SU-DHL-6 (cell line): ENCODE data around the gene VAMP5.

ENCODE experiments used
- H2AFZ ChIP-seq: fragments of 200-600 bp; sonication (generic); 2 replicates; pipeline ENCODE4 v1.6.1; 2014; ENCODE audit warnings: low read depth, mild to moderate bottlenecking, moderate library complexity, mixed read lengths, antibody characterized with exemption, low read length; ENCODE audit not compliant: severe bottlenecking
- H3F3A ChIP-seq: fragments of 200-600 bp; shearing (Covaris generic); 2 replicates; pipeline ENCODE4 v1.6.0; 2016; ENCODE audit warnings: antibody characterized with exemption, mild to moderate bottlenecking; ENCODE audit not compliant: insufficient read depth
- H3K27ac ChIP-seq: fragments of 200-600 bp; sonication (generic); 2 replicates; pipeline ENCODE4 v1.5.1; 2016; ENCODE audit warnings: low read depth, mild to moderate bottlenecking, low read length, moderate library complexity, mixed read lengths
- H3K27me3 ChIP-seq: fragments of 200-600 bp; sonication (generic), shearing (Covaris generic); 2 replicates; pipeline ENCODE4 v1.6.0; 2014; ENCODE audit warnings: mild to moderate bottlenecking, low read length
- H3K36me3 ChIP-seq: fragments of 200-600 bp; sonication (generic); 2 replicates; pipeline ENCODE4 v1.6.1; 2014; ENCODE audit warnings: mild to moderate bottlenecking, low read length, mixed read lengths
- H3K4me2 ChIP-seq: fragments of 300-600, 200-600 bp; shearing (Covaris generic), sonication (generic); 2 replicates; pipeline ENCODE4 v1.6.0; 2014; ENCODE audit warnings: low read length, low read depth, mild to moderate bottlenecking; ENCODE audit not compliant: poor library complexity, severe bottlenecking
- H3K4me3 ChIP-seq: fragments of 200-600 bp; sonication (generic); 2 replicates; pipeline ENCODE4 v1.5.1; 2014; ENCODE audit warnings: antibody characterized with exemption, low read length, mild to moderate bottlenecking, mixed read lengths; ENCODE audit not compliant: insufficient read depth, poor library complexity, severe bottlenecking
- H3K79me2 ChIP-seq: fragments of 200-600 bp; sonication (generic); 2 replicates; pipeline ENCODE4 v1.6.1; 2014; ENCODE audit warnings: mild to moderate bottlenecking, low read length, moderate library complexity; ENCODE audit not compliant: insufficient read depth
- H3K9ac ChIP-seq: fragments of 200-600 bp; sonication (generic); 2 replicates; pipeline ENCODE4 v1.7.0; 2014; ENCODE audit warnings: mild to moderate bottlenecking, low read length
- H3K9me2 ChIP-seq: fragments of 200-600 bp; sonication (generic); replicated peaks from 2 replicates; pipeline ENCODE4 v1.6.1; 2014; ENCODE audit warnings: low read length; ENCODE audit not compliant: insufficient read depth
- H3K9me3 ChIP-seq: fragments of 200-600 bp; sonication (generic); 2 replicates; pipeline ENCODE4 v1.6.1; 2014; ENCODE audit warnings: low read length, mixed read lengths; ENCODE audit not compliant: insufficient read depth
- H4K20me1 ChIP-seq: fragments of 200-600 bp; sonication (generic); 2 replicates; pipeline ENCODE4 v1.6.1; 2014; ENCODE audit warnings: low read depth, mild to moderate bottlenecking, antibody characterized with exemption, low read length, moderate library complexity, mixed read lengths
- EZH2phosphoT487 ChIP-seq: fragments of 200-600 bp; sonication (generic), shearing (Covaris generic); conservative IDR thresholded peaks from 2 replicates; pipeline ENCODE4 v1.6.1; 2018; ENCODE audit warnings: mild to moderate bottlenecking, antibody characterized with exemption, low read length, moderate library complexity, mixed read lengths
- TF ChIP-seq, protein P1 (sequence below): fragments of 200-600 bp; sonication (generic); IDR thresholded peaks from one replicate; pipeline ENCODE4 v1.5.1; 2017; ENCODE audit warnings: antibody characterized with exemption, mild to moderate bottlenecking, low read length, moderate library complexity; ENCODE audit not compliant: insufficient read depth, poor library complexity, severe bottlenecking

Gene VAMP5

DNA sequence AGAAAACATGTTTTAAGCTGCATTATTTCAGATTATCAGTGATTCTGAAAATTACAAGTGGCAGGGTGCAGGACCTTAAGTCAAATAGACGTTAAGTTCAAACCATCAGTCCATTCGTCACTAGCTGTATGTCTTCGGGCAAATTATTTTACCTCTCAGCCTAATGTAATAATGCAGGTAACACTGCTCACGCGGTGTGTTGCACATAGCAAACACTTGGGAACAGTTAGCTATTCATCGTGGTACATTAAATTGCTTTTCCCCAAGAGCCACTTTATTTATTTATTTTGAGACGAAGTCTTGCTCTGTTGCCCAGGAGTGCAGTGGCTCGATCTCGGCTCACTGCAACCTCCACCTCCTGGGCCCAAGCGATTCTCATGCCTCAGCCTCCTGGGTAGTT, 35.1 kb upstream of the VAMP5 start:
- peaks cover 7% of the 10 kb centered on the region; the same call in 1 of the 2 replicates for H4K20me1 ChIP-seq
- H3K4me2 ChIP-seq = no peak overlapping the region
- H3K9me3 ChIP-seq = no peaks in the 10 kb centered on the region
- H3K9ac ChIP-seq = no peak overlapping the region
- no peaks in the 10 kb centered on the region for H3K27me3 ChIP-seq
- no peak overlapping the region for H2AFZ ChIP-seq
- no peaks in the 10 kb centered on the region for H3K9me2 ChIP-seq
- no peak overlapping the region for H3K4me3 ChIP-seq
- H3F3A ChIP-seq = peaks cover 49% of the 10 kb centered on the region
- no peaks in the 10 kb centered on the region for H3K79me2 ChIP-seq
- H3K36me3 ChIP-seq = peaks cover 11% of the 10 kb centered on the region; the same call in 1 of the 2 replicates
- H3K27ac ChIP-seq = no peak overlapping the region; the same call in 1 of the 2 replicates
- no peak for TF ChIP-seq EZH2phosphoT487
- TF ChIP-seq, protein P1, sequence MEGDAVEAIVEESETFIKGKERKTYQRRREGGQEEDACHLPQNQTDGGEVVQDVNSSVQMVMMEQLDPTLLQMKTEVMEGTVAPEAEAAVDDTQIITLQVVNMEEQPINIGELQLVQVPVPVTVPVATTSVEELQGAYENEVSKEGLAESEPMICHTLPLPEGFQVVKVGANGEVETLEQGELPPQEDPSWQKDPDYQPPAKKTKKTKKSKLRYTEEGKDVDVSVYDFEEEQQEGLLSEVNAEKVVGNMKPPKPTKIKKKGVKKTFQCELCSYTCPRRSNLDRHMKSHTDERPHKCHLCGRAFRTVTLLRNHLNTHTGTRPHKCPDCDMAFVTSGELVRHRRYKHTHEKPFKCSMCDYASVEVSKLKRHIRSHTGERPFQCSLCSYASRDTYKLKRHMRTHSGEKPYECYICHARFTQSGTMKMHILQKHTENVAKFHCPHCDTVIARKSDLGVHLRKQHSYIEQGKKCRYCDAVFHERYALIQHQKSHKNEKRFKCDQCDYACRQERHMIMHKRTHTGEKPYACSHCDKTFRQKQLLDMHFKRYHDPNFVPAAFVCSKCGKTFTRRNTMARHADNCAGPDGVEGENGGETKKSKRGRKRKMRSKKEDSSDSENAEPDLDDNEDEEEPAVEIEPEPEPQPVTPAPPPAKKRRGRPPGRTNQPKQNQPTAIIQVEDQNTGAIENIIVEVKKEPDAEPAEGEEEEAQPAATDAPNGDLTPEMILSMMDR = no peak

DNA sequence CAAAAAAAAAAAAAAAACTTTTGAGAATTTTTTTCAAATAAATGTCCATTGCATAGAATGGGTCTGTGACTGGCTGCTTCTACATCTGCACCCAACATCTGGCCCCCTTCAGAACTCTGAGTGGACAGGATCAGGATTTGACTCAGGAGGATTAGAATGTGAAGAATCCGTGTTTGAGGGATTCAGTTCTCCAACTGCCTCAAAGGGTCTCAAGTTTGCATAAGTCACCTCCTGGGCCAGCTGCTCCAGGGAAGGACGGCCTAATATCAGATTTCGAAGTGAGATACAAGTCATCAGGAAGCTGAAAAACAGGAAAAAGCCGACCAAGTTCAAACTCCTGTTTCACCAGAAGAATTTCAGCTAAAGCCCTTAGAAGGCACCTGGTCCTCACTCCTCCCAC, 34.4 kb upstream of the VAMP5 start:
- TF ChIP-seq, protein P1 = no peak
- no peak for TF ChIP-seq EZH2phosphoT487
- H3K27me3 ChIP-seq = no peaks in the 10 kb centered on the region
- H3K4me3 ChIP-seq = no peak overlapping the region
- H3K27ac ChIP-seq = no peak overlapping the region
- no peak overlapping the region for H3K4me2 ChIP-seq
- peaks cover 7% of the 10 kb centered on the region; the same call in 1 of the 2 replicates for H4K20me1 ChIP-seq
- no peak overlapping the region for H2AFZ ChIP-seq
- H3F3A ChIP-seq = peaks cover 42% of the 10 kb centered on the region
- H3K9me2 ChIP-seq = no peaks in the 10 kb centered on the region
- H3K79me2 ChIP-seq = no peaks in the 10 kb centered on the region
- no peaks in the 10 kb centered on the region for H3K9me3 ChIP-seq
- peaks cover 9% of the 10 kb centered on the region; the same call in 1 of the 2 replicates for H3K36me3 ChIP-seq
- no peak overlapping the region for H3K9ac ChIP-seq

DNA sequence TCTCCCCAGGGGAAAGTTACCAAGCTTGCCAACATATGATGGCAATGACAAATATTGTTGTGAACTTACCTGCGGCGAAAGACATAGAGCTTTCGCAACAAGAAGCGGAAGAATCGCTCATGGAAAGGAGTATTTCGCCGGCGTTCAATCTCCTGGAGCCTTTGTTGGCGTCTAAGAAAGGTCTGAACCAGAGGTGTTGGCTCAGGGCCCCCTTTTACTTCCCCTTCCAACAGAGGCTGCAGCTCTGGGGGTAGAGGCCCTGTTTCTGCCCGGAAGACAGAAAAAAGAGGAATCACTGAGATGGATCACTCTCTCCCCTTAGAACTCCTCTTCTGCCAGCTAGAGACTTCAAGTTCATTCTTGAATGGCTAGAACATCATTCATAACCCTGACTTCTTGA, 33.7 kb upstream of the VAMP5 start:
- Histone ChIP-seq H3K27me3 (no peaks in the 10 kb centered on the region), H3K9me3 (no peaks in the 10 kb centered on the region), H3K9ac (no peak overlapping the region), H3K9me2 (no peaks in the 10 kb centered on the region), H3F3A (peaks cover 36% of the 10 kb centered on the region), H2AFZ (no peak overlapping the region), H3K27ac (no peak overlapping the region), H3K79me2 (no peaks in the 10 kb centered on the region), H3K4me2 (no peak overlapping the region), H4K20me1 (peaks cover 4% of the 10 kb centered on the region; the same call in 1 of the 2 replicates), H3K36me3 (peaks cover 6% of the 10 kb centered on the region; the same call in 1 of the 2 replicates), H3K4me3 (no peak overlapping the region)
- TF ChIP-seq, protein P1 = no peak
